Measurements from ENCODE around the gene TRPM3.

The TRPM3 gene

DNA sequence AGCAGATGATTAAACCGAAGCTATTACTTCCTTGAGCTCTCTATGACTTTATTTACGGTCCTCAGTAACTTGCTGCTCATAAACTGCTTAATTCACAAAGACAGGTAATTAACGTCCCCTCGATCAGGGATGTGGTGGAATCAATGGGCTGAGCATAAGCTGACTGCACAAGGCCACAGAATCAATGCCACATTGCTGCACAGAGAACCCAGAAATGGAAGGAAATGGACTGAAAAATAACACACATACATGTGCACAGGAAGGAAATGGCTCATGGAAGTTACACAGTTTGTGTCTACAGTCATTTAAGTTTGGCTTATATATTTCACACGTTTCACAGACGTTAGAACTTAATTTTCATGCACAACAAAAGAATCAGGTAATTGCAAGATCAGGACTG, 588.7 kb downstream of the TRPM3 start:
- TF ChIP-seq, protein P1, sequence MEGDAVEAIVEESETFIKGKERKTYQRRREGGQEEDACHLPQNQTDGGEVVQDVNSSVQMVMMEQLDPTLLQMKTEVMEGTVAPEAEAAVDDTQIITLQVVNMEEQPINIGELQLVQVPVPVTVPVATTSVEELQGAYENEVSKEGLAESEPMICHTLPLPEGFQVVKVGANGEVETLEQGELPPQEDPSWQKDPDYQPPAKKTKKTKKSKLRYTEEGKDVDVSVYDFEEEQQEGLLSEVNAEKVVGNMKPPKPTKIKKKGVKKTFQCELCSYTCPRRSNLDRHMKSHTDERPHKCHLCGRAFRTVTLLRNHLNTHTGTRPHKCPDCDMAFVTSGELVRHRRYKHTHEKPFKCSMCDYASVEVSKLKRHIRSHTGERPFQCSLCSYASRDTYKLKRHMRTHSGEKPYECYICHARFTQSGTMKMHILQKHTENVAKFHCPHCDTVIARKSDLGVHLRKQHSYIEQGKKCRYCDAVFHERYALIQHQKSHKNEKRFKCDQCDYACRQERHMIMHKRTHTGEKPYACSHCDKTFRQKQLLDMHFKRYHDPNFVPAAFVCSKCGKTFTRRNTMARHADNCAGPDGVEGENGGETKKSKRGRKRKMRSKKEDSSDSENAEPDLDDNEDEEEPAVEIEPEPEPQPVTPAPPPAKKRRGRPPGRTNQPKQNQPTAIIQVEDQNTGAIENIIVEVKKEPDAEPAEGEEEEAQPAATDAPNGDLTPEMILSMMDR (IDR thresholded peaks at IDR 0.05; ENCODE audit: extremely low read depth, insufficient read depth, missing control alignments): no peak
- no peak for DNase-seq (ENCODE audit: low spot score)
- in situ Hi-C loops (cut with MboI; ENCODE audit: low pct_unique_long_range_greater_than_20kb, low sequenced_read_pairs, unreplicated experiment): no loop called here

DNA sequence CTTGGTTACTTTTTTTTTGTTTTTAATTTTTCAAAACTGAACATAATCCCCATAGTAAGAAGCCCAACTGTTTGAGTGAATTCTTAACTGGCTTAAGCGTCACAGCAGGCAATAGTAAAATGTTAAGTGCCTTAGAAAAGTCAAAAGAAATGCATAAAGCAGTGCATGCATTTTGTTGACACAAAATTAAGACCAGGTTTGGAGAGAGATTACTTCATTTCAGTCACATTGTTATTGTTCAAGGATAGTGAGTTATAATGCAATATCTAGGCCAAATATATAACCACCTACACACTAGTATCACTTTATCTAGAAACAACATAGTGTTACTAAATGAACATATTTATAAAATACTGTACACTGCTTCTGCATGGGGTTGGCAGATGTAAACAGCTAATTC, 590.1 kb downstream of the TRPM3 start:
- TF ChIP-seq, protein P1 (IDR thresholded peaks at IDR 0.05; ENCODE audit: extremely low read depth, insufficient read depth, missing control alignments): no peak
- in situ Hi-C loops (cut with MboI; ENCODE audit: low pct_unique_long_range_greater_than_20kb, low sequenced_read_pairs, unreplicated experiment): no loop called here
- DNase-seq (ENCODE audit: low spot score): no peak

DNA sequence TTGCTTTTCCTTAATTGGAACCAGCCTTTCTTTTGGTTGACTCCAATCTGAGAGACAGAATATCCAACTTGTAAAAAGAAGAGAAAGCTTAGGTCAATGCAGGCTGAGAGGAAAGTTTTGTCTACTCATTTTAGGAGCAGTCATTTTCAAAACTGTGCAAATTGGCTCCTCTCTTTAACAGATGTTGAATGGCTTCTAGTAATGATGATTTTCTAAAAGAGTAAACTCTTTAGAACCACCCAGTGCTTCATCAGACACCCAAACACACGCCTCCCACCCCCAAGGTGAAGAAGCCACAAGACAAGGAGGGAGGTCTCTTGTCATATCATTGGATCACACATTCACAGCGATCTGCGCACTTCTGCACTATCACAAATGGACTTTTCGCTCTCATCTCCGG, 590.7 kb downstream of the TRPM3 start:
- DNase-seq (ENCODE audit: low spot score): no peak
- in situ Hi-C loops (cut with MboI; ENCODE audit: low pct_unique_long_range_greater_than_20kb, low sequenced_read_pairs, unreplicated experiment): no loop called here
- TF ChIP-seq, protein P1 (IDR thresholded peaks at IDR 0.05; ENCODE audit: extremely low read depth, insufficient read depth, missing control alignments): no peak

DNA sequence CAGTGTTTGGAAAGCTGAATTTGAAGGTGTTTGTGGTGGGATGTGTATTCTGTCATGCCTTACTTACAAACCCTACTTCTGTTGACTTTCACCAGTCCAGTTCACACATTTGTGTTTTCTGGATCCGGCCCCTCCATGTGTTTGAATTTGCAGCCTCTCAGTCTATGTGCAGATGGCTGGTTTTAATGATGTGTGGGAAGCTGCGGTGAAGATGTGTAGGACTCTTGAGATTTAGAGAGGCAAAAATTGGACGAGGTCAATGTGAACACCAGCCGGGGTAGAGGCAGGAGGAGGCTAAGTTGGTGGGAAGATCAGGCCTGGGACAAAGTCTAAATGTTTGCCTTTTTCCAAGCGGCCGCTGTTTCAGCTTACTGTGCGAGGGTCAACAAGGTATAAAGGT, 591.6 kb downstream of the TRPM3 start:
- TF ChIP-seq, protein P1 (IDR thresholded peaks at IDR 0.05; ENCODE audit: extremely low read depth, insufficient read depth, missing control alignments): no peak
- in situ Hi-C loops (cut with MboI; ENCODE audit: low pct_unique_long_range_greater_than_20kb, low sequenced_read_pairs, unreplicated experiment): no loop called here
- no peak for DNase-seq (ENCODE audit: low spot score)

DNA sequence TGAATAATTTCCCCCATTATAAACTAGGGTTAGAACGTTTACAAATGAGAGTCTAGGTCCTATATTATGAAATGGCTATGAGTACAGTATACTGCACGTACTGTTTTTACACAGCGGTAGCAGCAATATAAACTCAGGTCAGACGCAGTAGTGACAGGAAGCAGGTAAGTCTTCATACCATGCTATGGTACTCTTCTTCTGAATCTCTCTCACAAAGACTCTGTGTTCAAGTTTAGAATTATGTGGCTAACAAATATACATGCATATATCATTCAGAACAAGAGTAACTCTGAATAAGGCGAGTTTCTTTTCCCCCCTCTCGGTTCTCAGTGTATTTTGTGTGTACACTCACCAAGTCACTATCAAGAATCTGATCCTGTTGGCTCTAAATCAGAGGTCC, 592.0 kb downstream of the TRPM3 start:
- in situ Hi-C loops (cut with MboI; ENCODE audit: low pct_unique_long_range_greater_than_20kb, low sequenced_read_pairs, unreplicated experiment): no loop called here
- DNase-seq (ENCODE audit: low spot score): no peak
- TF ChIP-seq, protein P1 (IDR thresholded peaks at IDR 0.05; ENCODE audit: extremely low read depth, insufficient read depth, missing control alignments): no peak

DNA sequence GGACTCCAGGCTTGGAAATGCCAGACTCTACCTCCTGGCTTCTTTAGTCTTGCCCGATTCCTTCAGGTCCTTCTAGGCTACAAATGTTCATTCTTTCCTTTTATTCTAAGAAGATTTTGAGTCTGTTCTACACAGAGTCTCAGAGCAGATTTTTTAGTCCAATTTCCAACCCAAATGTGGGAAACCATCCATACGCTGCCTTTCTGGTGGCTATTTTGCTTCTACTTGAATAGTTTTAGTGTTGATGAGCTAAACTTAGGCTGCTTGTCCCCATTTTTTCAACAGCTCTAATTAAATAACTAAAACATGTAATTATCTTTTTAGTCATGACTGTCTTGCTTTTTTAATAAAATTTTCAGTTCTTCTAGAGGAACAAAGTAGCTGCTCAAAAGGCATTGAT, 594.5 kb downstream of the TRPM3 start:
- DNase-seq (ENCODE audit: low spot score): no peak
- TF ChIP-seq, protein P1 (IDR thresholded peaks at IDR 0.05; ENCODE audit: extremely low read depth, insufficient read depth, missing control alignments): no peak
- in situ Hi-C loops (cut with MboI; ENCODE audit: low pct_unique_long_range_greater_than_20kb, low sequenced_read_pairs, unreplicated experiment): no loop called here

DNA sequence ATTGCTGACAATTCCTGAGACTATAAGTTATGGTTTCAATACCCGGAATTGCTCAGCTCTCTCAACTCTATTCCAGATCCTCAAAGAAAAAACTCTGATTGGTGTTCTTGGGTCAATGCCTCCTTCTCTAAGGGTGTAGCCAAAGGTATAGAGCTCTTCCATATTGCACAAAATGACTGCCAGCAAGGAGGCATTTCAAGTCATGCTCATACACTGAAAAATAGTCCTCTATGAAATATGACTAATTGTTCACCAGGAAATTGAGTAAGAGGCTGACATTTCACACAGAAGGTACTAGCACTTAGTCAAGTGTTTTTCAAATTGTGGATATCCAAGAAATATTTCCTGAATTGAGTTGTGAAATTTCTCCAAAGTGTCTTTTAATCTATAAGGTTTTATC, 595.9 kb downstream of the TRPM3 start:
- in situ Hi-C loops (cut with MboI; ENCODE audit: low pct_unique_long_range_greater_than_20kb, low sequenced_read_pairs, unreplicated experiment): no loop called here
- TF ChIP-seq, protein P1 (IDR thresholded peaks at IDR 0.05; ENCODE audit: extremely low read depth, insufficient read depth, missing control alignments): no peak
- DNase-seq (ENCODE audit: low spot score): no peak
